ENCODE measurements around the gene PPID. TPM values are rescaled to one million over a fixed set of nuclear protein-coding genes. Genes with fewer than 3 reads are reported as not detected.

Gene PPID
- total RNA-seq, 1 experiment from 2014 or later, result 23.3 TPM

DNA sequence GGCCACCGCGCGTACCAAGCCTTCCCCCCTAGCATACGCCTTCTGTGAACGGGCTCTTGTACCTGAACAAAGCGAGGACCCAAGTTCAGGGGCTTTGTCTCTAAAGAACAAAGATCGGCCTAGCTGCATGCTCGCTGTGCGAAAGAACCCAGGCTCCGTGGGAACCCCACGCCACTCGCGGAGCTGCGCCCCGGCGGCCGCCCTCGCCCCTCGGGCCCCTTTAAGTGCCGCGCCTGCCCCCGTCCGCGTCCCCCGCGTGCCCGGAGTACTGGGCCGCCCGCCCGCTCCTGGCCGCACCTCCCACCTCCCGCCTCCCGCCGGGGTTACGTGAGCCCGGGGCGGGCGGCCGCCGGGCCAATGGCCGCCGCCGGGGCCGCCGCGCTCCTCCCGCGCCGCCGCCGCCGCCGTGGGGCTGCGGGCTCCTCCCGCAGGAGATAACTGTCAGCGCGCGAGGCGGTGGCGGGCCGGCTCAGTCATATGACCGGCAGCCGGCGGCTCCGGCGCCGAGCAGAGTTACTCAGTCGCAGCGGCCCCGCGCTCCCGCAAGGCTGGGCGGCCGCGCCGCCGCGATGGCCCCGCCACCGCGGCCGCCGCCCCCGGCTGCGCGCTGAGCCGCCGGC, 45.5 kb upstream of the PPID start, which contains the start of gene FNIP2:
Gene FNIP2, plus strand, starts transcription at position 472 of the 620 bp plus-strand sequence. CDS start 187 bp downstream, outside the sequence.
- DNase-seq (ENCODE audit: low read depth, low spot score), result no peak
- H3K36me3 ChIP-seq (ENCODE audit: control insufficient read depth, insufficient read depth, low read length), result no peaks in the 10 kb centered on the region; the same call in 1 of the 2 replicates
- no TSS peak for BruUV-seq (replicated peaks)
- ChIA-PET CTCF (no interaction called here), POLR2A (no interaction called here)
- peak within 1 kb of the TSS; percentile 78 for H3K27ac ChIP-seq (ENCODE audit: low read length)
- in situ Hi-C loops (cut with HindIII; ENCODE audit: low pct_unique_long_range_greater_than_20kb, low sequenced_read_pairs) (no loop called here), intact Hi-C loops (cut with micrococcal nuclease; ENCODE audit: unreplicated experiment) (no loop called here)
- no peaks in the 10 kb centered on the region for H3K27me3 ChIP-seq (ENCODE audit: control insufficient read depth, insufficient read depth, low read length)
- H3K4me3 ChIP-seq (ENCODE audit: low read depth in 2 of 2, low read length in 2 of 2), result peak within 1 kb of the TSS; percentile 76 to 78
- H3K4me1 ChIP-seq (ENCODE audit: control insufficient read depth, insufficient read depth, low read length), result peaks cover 20% of the 10 kb centered on the region
- no peaks in the 10 kb centered on the region for H3K9me3 ChIP-seq (ENCODE audit: control insufficient read depth, insufficient read depth, low read depth, low read length)
- ATAC-seq, result peak; percentile 97
- TF ChIP-seq TCF7L2 (IDR thresholded peaks at IDR 0.05; ENCODE audit: low read depth, low read length), result no peak; the same call in 1 of the 2 replicates
- TF ChIP-seq POLR2AphosphoS5 (IDR thresholded peaks at IDR 0.05; ENCODE audit: low read depth, low read length), result peak; percentile 60; the same call in 1 of the 2 replicates
- 0 out of 2 replicates have a peak, but pooled peaks have one; percentile 11 for TF ChIP-seq SIN3A (IDR thresholded peaks at IDR 0.05; ENCODE audit: borderline replicate concordance, insufficient read depth, low read depth, low read length)

DNA sequence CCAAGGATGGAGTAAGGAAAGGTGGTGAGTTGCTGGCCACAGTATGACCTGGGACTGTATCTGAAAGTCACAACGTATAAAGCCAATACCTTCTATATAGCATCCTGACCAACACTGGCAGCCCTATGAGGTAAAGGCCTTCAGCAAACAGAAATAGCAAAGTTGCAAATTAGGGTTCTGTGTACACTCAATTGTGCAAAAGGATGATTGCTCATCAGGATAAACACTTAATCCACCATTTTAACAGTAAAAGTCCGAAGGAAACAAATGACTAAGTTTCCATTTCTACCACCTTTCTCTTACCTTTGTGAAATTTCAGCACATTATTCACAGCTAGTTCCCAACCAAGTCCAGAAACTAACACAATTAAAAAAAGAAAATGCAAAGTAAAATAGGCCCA, 44.3 kb upstream of the PPID start:
- ChIA-PET CTCF (no interaction called here), POLR2A (no interaction called here)
- in situ Hi-C loops (cut with HindIII; ENCODE audit: low pct_unique_long_range_greater_than_20kb, low sequenced_read_pairs), result no loop called here
- DNase-seq (ENCODE audit: low read depth, low spot score), result no peak
- Histone ChIP-seq H3K27me3 (ENCODE audit: control insufficient read depth, insufficient read depth, low read length) (no peaks in the 10 kb centered on the region), H3K4me1 (ENCODE audit: control insufficient read depth, insufficient read depth, low read length) (peaks cover 20% of the 10 kb centered on the region), H3K9me3 (ENCODE audit: control insufficient read depth, insufficient read depth, low read depth, low read length) (no peaks in the 10 kb centered on the region), H3K4me3 (ENCODE audit: low read depth in 2 of 2, low read length in 2 of 2) (no peak overlapping the region), H3K36me3 (ENCODE audit: control insufficient read depth, insufficient read depth, low read length) (no peaks in the 10 kb centered on the region; the same call in 1 of the 2 replicates), H3K27ac (ENCODE audit: low read length) (peak overlapping the region; percentile 78; the same call in 1 of the 2 replicates)
- intact Hi-C loops (cut with micrococcal nuclease; ENCODE audit: unreplicated experiment), result no loop called here
- no TSS peak for BruUV-seq (replicated peaks)
- no peak for TF ChIP-seq SIN3A (IDR thresholded peaks at IDR 0.05; ENCODE audit: borderline replicate concordance, insufficient read depth, low read depth, low read length)
- no peak for TF ChIP-seq TCF7L2 (IDR thresholded peaks at IDR 0.05; ENCODE audit: low read depth, low read length)
- TF ChIP-seq, protein P1, sequence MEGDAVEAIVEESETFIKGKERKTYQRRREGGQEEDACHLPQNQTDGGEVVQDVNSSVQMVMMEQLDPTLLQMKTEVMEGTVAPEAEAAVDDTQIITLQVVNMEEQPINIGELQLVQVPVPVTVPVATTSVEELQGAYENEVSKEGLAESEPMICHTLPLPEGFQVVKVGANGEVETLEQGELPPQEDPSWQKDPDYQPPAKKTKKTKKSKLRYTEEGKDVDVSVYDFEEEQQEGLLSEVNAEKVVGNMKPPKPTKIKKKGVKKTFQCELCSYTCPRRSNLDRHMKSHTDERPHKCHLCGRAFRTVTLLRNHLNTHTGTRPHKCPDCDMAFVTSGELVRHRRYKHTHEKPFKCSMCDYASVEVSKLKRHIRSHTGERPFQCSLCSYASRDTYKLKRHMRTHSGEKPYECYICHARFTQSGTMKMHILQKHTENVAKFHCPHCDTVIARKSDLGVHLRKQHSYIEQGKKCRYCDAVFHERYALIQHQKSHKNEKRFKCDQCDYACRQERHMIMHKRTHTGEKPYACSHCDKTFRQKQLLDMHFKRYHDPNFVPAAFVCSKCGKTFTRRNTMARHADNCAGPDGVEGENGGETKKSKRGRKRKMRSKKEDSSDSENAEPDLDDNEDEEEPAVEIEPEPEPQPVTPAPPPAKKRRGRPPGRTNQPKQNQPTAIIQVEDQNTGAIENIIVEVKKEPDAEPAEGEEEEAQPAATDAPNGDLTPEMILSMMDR (IDR thresholded peaks at IDR 0.05), result no peak
- TF ChIP-seq POLR2AphosphoS5 (IDR thresholded peaks at IDR 0.05; ENCODE audit: low read depth, low read length), result no peak
- TF ChIP-seq, protein P2, sequence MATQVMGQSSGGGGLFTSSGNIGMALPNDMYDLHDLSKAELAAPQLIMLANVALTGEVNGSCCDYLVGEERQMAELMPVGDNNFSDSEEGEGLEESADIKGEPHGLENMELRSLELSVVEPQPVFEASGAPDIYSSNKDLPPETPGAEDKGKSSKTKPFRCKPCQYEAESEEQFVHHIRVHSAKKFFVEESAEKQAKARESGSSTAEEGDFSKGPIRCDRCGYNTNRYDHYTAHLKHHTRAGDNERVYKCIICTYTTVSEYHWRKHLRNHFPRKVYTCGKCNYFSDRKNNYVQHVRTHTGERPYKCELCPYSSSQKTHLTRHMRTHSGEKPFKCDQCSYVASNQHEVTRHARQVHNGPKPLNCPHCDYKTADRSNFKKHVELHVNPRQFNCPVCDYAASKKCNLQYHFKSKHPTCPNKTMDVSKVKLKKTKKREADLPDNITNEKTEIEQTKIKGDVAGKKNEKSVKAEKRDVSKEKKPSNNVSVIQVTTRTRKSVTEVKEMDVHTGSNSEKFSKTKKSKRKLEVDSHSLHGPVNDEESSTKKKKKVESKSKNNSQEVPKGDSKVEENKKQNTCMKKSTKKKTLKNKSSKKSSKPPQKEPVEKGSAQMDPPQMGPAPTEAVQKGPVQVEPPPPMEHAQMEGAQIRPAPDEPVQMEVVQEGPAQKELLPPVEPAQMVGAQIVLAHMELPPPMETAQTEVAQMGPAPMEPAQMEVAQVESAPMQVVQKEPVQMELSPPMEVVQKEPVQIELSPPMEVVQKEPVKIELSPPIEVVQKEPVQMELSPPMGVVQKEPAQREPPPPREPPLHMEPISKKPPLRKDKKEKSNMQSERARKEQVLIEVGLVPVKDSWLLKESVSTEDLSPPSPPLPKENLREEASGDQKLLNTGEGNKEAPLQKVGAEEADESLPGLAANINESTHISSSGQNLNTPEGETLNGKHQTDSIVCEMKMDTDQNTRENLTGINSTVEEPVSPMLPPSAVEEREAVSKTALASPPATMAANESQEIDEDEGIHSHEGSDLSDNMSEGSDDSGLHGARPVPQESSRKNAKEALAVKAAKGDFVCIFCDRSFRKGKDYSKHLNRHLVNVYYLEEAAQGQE (IDR thresholded peaks at IDR 0.05; ENCODE audit: insufficient read depth in 1 of 2, low read depth in 2 of 2, low read length in 1 of 2), result no peak
- ATAC-seq, result no peak

Measured in Panc1 (cell line).